Stimulated activated CD8-positive, alpha-beta memory T cell treated with anti-CD3 and anti-CD28 coated beads, Interleukin-4, amount 100 ng/mL, for 1 hour (primary cell): ENCODE data around the gene SLC66A2.

Experiments
- DNase-seq, 2 donors: peaks; one replicate each; pipeline ENCODE4 v3.0.0-alpha.2; 2020; ENCODE audit warnings: low read depth in 2 of 2, low spot score in 1 of 2

SLC66A2 gene

DNA sequence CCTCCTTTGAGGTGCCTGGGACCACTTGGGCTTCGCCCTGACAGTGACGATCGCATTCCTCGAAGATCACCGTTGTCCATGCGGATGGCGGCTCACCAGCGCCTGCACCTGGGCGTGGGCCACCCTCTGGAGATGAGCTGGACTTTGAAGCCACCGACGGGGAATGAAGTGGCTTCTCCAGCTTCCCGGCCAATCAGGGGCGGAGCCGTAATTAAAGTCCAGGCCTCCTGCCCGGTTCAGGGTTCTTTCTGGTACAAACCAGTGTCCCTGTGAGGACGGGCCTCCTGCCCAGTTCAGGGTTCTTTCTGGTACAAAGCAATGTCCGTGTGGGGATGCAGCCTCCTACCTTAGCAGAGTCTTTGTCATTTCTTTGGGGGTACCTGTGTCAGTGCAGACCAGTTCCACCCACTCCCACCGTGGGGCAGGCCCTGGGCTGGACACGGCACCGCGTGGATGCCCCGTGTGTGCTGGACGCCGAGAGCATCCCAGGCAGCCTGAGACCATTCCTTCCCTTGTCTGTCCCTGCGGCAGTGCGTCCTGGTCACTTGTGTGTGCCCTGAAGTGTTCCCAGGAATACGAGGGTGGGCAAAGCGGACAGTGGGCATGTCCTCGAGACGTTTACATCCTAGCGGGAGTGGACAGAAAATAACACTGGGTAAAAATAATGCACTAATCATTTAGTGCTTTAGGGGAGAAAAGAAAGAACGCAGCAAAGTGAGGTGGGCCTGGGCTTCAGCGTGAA is 98.7 kb downstream of the SLC66A2 start:
- no peak for DNase-seq
